GM12878 (cell line): Measurements from ENCODE around the gene HIRA. TPM values are rescaled to one million over a fixed set of nuclear protein-coding genes. Genes with fewer than 3 reads are reported as not detected.
"Not testable (repeated sequence)": the region's sequence is repeated elsewhere in the genome, so short reads cannot be mapped to it uniquely, and the experiment has no call there.

ENCODE experiments used
- ATAC-seq: fragments of 200-7000 bp; cut with Tn5 transposase; 3 replicates; pipeline ENCODE4 v1.9.1; 2020; ENCODE audit warnings: mild to moderate bottlenecking, moderate library complexity
- BruUV-seq: library from RNA; stranded (reverse); fragments of 400-500 nt; replicated peaks from 2 replicates; lab custom pipeline; 2021; lab: Mats Ljungman, UMichigan
- CTCF ChIA-PET: fragments of 300-600 bp; sonication (Branson Sonifier 250); formaldehyde crosslinking; extraction: SDS; loops from one replicate; lab custom pipeline; 2021; ENCODE audit warnings: inconsistent platforms; lab: Yijun Ruan, JAX
- POLR2A ChIA-PET: fragments of 350-600 bp; formaldehyde crosslinking; extraction: SDS; loops from one replicate; lab custom pipeline; 2021; ENCODE audit warnings: inconsistent platforms; lab: Charles Lee
- RAD21 ChIA-PET: fragments of 300-600 bp; sonication (Branson Sonifier 250); formaldehyde crosslinking; loops from one replicate; lab custom pipeline; 2023; ENCODE audit warnings: antibody characterized with exemption; ENCODE audit not compliant: unreplicated experiment; lab: Charles Lee
- SMC1A ChIA-PET: fragments of 300-600 bp; sonication (Branson Sonifier 250); formaldehyde crosslinking; loops from one replicate; lab custom pipeline; 2023; ENCODE audit not compliant: unreplicated experiment, uncharacterized antibody; lab: Charles Lee
- DNase-seq: peaks from one replicate; pipeline ENCODE4 v3.0.0-alpha.2; 2011; ENCODE audit warnings: low read depth, low spot score
- FAIRE-seq: peaks from 3 replicates; lab custom pipeline; 2011; peaks lifted over from hg19 to GRCh38; lab: Jason Lieb, UNC
- H2AFZ ChIP-seq: 2 replicates; pipeline ENCODE4 v1.6.0; 2011; ENCODE audit warnings: low read depth, low read length, control low read depth; ENCODE audit not compliant: control insufficient read depth
- H3K27ac ChIP-seq: 2 replicates; pipeline ENCODE4 v1.5.1; 2011; ENCODE audit warnings: control low read depth; ENCODE audit not compliant: control insufficient read depth, insufficient read depth
- H3K27me3 ChIP-seq, 2 experiments: replicated peaks in 1 of 2; 2 replicates each; pipeline versions ENCODE4 v1.6.0 to v1.6.1; 2011; ENCODE audit warnings: low read length in 1 of 2; ENCODE audit not compliant: control insufficient read depth in 2 of 2, insufficient read depth in 2 of 2
- H3K36me3 ChIP-seq, 2 experiments: 2 replicates each; pipeline ENCODE4 v1.5.1; 2011; ENCODE audit warnings: low read length in 1 of 2; ENCODE audit not compliant: control insufficient read depth in 2 of 2, insufficient read depth in 2 of 2
- H3K4me1 ChIP-seq: 2 replicates; pipeline ENCODE4 v1.6.1; 2011; ENCODE audit warnings: mild to moderate bottlenecking, low read length, moderate library complexity, mixed read lengths; ENCODE audit not compliant: control insufficient read depth, insufficient read depth
- H3K4me2 ChIP-seq: 2 replicates; pipeline ENCODE4 v1.6.0; 2011; ENCODE audit warnings: control low read depth; ENCODE audit not compliant: control insufficient read depth, insufficient read depth
- H3K4me3 ChIP-seq: fragments of 200-600 bp; sonication (generic); 2 replicates; pipeline ENCODE4 v1.5.1; 2016
- H3K79me2 ChIP-seq: 2 replicates; pipeline ENCODE4 v1.6.0; 2011; ENCODE audit warnings: low read length; ENCODE audit not compliant: control insufficient read depth, insufficient read depth
- H3K9ac ChIP-seq: 2 replicates; pipeline ENCODE4 v1.8.0; 2011; ENCODE audit warnings: low read length, control low read depth, mixed read lengths; ENCODE audit not compliant: control insufficient read depth, insufficient read depth
- H3K9me3 ChIP-seq: replicated peaks from 3 replicates; pipeline ENCODE4 v1.5.1; 2011; ENCODE audit warnings: mild to moderate bottlenecking, low read length; ENCODE audit not compliant: control insufficient read depth, insufficient read depth
- H4K20me1 ChIP-seq: 2 replicates; pipeline ENCODE4 v1.6.0; 2011; ENCODE audit not compliant: control insufficient read depth, insufficient read depth
- MYC ChIP-seq: IDR thresholded peaks from 2 replicates; pipeline ENCODE4 v1.6.1; 2011; ENCODE audit warnings: mild to moderate bottlenecking, low read length, moderate library complexity, inconsistent platforms; ENCODE audit not compliant: insufficient read depth, insufficient replicate concordance, insufficient read length, severe bottlenecking
- POU2F2 ChIP-seq: IDR thresholded peaks from 3 replicates; pipeline ENCODE4 v1.6.1; 2011; ENCODE audit warnings: low read depth, mild to moderate bottlenecking, low read length, borderline replicate concordance
- ZSCAN29 ChIP-seq: fragments of 450-650 bp; IDR thresholded peaks from 2 replicates; pipeline ENCODE4 v1.6.1; 2017; ENCODE audit warnings: mild to moderate bottlenecking, moderate library complexity
- WGBS: methylation state at CpG from one replicate; pipeline ENCODE4 v1.1.6; 2016; ENCODE audit warnings: low lambda C conversion rate; ENCODE audit not compliant: insufficient replicate concordance, insufficient coverage; ENCODE audit errors: missing lambda C conversion rate; 5-methylcytosine and 5-hydroxymethylcytosine counted together
- in situ Hi-C: fragments of 300-500 bp; cut with MboI; formaldehyde crosslinking; loops from 9 replicates; pipeline ENCODE4 v1.14.3; 2018; ENCODE audit warnings: mixed read lengths
- intact Hi-C: fragments of 100-400 bp; cut with micrococcal nuclease; formaldehyde crosslinking; loops from one replicate; pipeline ENCODE4 v1.14.2; 2022; ENCODE audit not compliant: unreplicated experiment
- polyA plus RNA-seq, 11 experiments: library from polyadenylated mRNA; depleted of rRNA in 4 of 11; unstranded in 6 of 11; stranded (reverse) in 5 of 11; fragments of >200 nt; fragmentation: Nextera tagmentation in 4 of 11; fragmentation: Illumina TruSeq in 1 of 11; extraction: Ambion mirVana in 4 of 11; extraction: Trizol in 1 of 11; gene quantifications; 1 replicate in 1 of 11; 2 replicates in 10 of 11; pipeline versions ENCODE4 v1.2.1 to v1.2.3, GENCODE V29; 2011 to 2016; ENCODE audit warnings: inconsistent platforms in 2 of 11, missing spikeins in 2 of 11, low read depth in 1 of 11
- total RNA-seq, 4 experiments: library from RNA; depleted of rRNA in 3 of 4; stranded (reverse); fragments of >200 nt in 3 of 4; fragmentation: Illumina TruSeq in 1 of 4; extraction: Trizol in 1 of 4; gene quantifications; 2 replicates each; pipeline versions ENCODE4 v1.2.1 to v1.2.3, GENCODE V29; 2013 to 2021
- TF ChIP-seq, protein P1 (sequence below): IDR thresholded peaks from 2 replicates; pipeline ENCODE4 v1.6.1; 2012; ENCODE audit warnings: low read length, inconsistent platforms
- TF ChIP-seq, protein P2 (sequence below), 3 experiments: IDR thresholded peaks in 2 of 3; conservative IDR thresholded peaks in 1 of 3; 2 replicates each; pipeline ENCODE4 v1.5.1; 2011; ENCODE audit warnings: low read depth in 3 of 3, low read length in 3 of 3, mild to moderate bottlenecking in 3 of 3, control low read depth in 2 of 3, moderate library complexity in 2 of 3, inconsistent platforms in 1 of 3, mixed read lengths in 1 of 3; ENCODE audit not compliant: control insufficient read depth in 2 of 3, insufficient read depth in 1 of 3; ENCODE audit errors: extremely low read depth in 1 of 3

Gene HIRA
- total and polyA plus RNA-seq, 10 of the 15 experiments (the other 5 are each of a cell fraction or from before 2014, with no cell fraction given): 0.34 to 32.7 (median 14.5) TPM

DNA sequence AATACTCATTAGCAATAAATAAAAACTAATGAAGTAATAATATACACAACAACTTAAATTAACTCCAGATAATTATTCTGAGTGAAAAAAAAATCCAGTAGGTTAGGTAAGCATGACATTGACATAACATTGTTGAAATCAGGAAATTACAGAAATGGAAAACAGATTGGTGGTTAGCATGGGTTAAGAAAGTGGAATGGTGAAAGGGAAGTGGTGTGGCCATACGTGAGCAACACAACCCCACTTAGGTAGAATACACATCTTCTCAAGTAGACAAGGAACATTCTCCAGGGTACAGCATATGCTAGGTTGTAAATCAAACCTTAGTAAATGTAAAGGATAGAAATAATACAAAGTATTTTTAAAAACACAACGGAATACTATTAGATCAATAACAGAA is 109.8 kb downstream of the HIRA start:
- H3K9me3 ChIP-seq: peaks cover under 1% of the 10 kb centered on the region; the same call in 1 of the 3 replicates
- DNase-seq (no peak), ATAC-seq (no peak), FAIRE-seq (no peak)
- TF ChIP-seq, protein P1, sequence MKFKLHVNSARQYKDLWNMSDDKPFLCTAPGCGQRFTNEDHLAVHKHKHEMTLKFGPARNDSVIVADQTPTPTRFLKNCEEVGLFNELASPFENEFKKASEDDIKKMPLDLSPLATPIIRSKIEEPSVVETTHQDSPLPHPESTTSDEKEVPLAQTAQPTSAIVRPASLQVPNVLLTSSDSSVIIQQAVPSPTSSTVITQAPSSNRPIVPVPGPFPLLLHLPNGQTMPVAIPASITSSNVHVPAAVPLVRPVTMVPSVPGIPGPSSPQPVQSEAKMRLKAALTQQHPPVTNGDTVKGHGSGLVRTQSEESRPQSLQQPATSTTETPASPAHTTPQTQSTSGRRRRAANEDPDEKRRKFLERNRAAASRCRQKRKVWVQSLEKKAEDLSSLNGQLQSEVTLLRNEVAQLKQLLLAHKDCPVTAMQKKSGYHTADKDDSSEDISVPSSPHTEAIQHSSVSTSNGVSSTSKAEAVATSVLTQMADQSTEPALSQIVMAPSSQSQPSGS: no peak
- TF ChIP-seq ZSCAN29: no peak
- no peak for TF ChIP-seq MYC
- TF ChIP-seq, protein P2, sequence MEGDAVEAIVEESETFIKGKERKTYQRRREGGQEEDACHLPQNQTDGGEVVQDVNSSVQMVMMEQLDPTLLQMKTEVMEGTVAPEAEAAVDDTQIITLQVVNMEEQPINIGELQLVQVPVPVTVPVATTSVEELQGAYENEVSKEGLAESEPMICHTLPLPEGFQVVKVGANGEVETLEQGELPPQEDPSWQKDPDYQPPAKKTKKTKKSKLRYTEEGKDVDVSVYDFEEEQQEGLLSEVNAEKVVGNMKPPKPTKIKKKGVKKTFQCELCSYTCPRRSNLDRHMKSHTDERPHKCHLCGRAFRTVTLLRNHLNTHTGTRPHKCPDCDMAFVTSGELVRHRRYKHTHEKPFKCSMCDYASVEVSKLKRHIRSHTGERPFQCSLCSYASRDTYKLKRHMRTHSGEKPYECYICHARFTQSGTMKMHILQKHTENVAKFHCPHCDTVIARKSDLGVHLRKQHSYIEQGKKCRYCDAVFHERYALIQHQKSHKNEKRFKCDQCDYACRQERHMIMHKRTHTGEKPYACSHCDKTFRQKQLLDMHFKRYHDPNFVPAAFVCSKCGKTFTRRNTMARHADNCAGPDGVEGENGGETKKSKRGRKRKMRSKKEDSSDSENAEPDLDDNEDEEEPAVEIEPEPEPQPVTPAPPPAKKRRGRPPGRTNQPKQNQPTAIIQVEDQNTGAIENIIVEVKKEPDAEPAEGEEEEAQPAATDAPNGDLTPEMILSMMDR (IDR thresholded peaks at IDR 0.05 in 2 of 3, conservative IDR thresholded peaks at IDR 0.05 in 1 of 3; ENCODE audit: control insufficient read depth in 2 of 3, extremely low read depth in 1 of 3, insufficient read depth in 1 of 3, low read depth in 3 of 3, low read length in 3 of 3): no peak
- TF ChIP-seq POU2F2: no peak
- ChIA-PET POLR2A (no interaction called here), RAD21 (no interaction called here), CTCF (no interaction called here), SMC1A (no interaction called here)
- H3K9ac ChIP-seq: no peak overlapping the region
- intact Hi-C loops (no loop called here), in situ Hi-C loops (no loop called here)
- no peak overlapping the region for H3K4me3 ChIP-seq
- WGBS: 34% methylated on average over 2 of the region's 2 CpGs
- no peak overlapping the region for H3K4me2 ChIP-seq
- H3K79me2 ChIP-seq: no peaks in the 10 kb centered on the region
- no peaks in the 10 kb centered on the region for H4K20me1 ChIP-seq
- no peaks in the 10 kb centered on the region for H3K27me3 ChIP-seq
- H3K4me1 ChIP-seq: no peaks in the 10 kb centered on the region
- no peak overlapping the region for H2AFZ ChIP-seq
- no TSS peak for BruUV-seq
- no peak overlapping the region for H3K27ac ChIP-seq
- no peaks in the 10 kb centered on the region for H3K36me3 ChIP-seq

DNA sequence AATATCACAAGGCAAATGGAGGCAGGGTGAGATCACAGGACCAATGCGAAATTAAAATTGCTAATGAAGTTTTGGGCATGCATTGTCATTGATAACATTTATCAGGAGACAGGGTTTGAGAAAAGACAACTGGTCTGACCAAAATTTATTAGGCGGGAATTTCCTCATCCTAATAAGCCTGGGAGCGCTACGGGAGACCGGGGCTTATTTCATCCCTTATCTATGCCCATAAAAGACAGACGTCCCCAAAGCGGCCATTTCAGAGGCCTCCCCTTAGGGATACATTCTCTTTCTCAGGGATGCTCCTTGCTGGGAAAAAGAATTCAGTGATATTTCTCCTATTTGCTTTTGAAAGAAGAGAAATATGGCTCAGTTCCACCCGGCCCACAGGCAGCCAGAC is 111.4 kb downstream of the HIRA start:
- ATAC-seq, H2AFZ ChIP-seq, H3K27ac ChIP-seq, H3K27me3 ChIP-seq, intact Hi-C loops, H3K4me2 ChIP-seq, DNase-seq, CTCF ChIA-PET, H3K36me3 ChIP-seq, H3K9me3 ChIP-seq, RAD21 ChIA-PET, H3K4me3 ChIP-seq, SMC1A ChIA-PET, in situ Hi-C loops, BruUV-seq, H3K9ac ChIP-seq, POLR2A ChIA-PET, H3K4me1 ChIP-seq, H4K20me1 ChIP-seq, FAIRE-seq, H3K79me2 ChIP-seq: not testable (repeated sequence)
- WGBS: 79% methylated on average over 8 of the region's 8 CpGs
